Endothelial cell of umbilical vein (primary cell): ENCODE data around the gene CARD19. TPM values are rescaled to one million over a fixed set of nuclear protein-coding genes. Genes with fewer than 3 reads are reported as not detected.

Experiments used
- BruUV-seq: library from RNA; stranded (reverse); fragments of 400-500 nt; replicated peaks from 2 replicates; lab custom pipeline; 2021; lab: Mats Ljungman, UMichigan
- CTCF ChIA-PET: fragments of 300-600, 350-600 bp; sonication (Branson Sonifier 250); formaldehyde crosslinking; loops from one replicate; lab custom pipeline; 2021; ENCODE audit warnings: antibody characterized with exemption, inconsistent platforms; lab: Charles Lee
- POLR2A ChIA-PET: fragments of 300-600, 350-600 bp; sonication (Branson Sonifier 250); formaldehyde crosslinking; loops from one replicate; lab custom pipeline; 2021; ENCODE audit warnings: antibody characterized with exemption, inconsistent platforms; lab: Charles Lee
- DNase-seq: peaks from one replicate; pipeline ENCODE4 v3.0.0-alpha.2; 2011; ENCODE audit warnings: low read depth, low spot score
- FAIRE-seq: peaks from 2 replicates; lab custom pipeline; 2011; peaks lifted over from hg19 to GRCh38; lab: Jason Lieb, UNC
- H2AFZ ChIP-seq: 2 replicates; pipeline ENCODE4 v1.6.0; 2012; ENCODE audit warnings: low read depth, low read length, control low read depth, inconsistent platforms
- H3K27ac ChIP-seq: 2 replicates; pipeline ENCODE4 v1.5.1; 2011; ENCODE audit warnings: low read depth, mild to moderate bottlenecking, control low read depth, low read length, moderate library complexity; ENCODE audit not compliant: insufficient read depth
- H3K27me3 ChIP-seq, 2 experiments: 2 replicates each; pipeline versions ENCODE4 v1.6.0 to v1.6.1; 2011; ENCODE audit warnings: low read length in 2 of 2, mixed read lengths in 1 of 2; ENCODE audit not compliant: control insufficient read depth in 2 of 2, insufficient read depth in 2 of 2
- H3K36me3 ChIP-seq, 2 experiments: 2 replicates in 1 of 2; 3 replicates in 1 of 2; pipeline ENCODE4 v1.5.1; 2011; ENCODE audit warnings: low read length in 2 of 2, mild to moderate bottlenecking in 1 of 2, moderate library complexity in 1 of 2; ENCODE audit not compliant: control insufficient read depth in 2 of 2, insufficient read depth in 2 of 2; ENCODE audit errors: extremely low read depth in 1 of 2
- H3K4me1 ChIP-seq: 3 replicates; pipeline ENCODE4 v1.5.1; 2011; ENCODE audit warnings: mild to moderate bottlenecking, low read length; ENCODE audit not compliant: control insufficient read depth, insufficient read depth; ENCODE audit errors: extremely low read depth
- H3K4me2 ChIP-seq: 2 replicates; pipeline ENCODE4 v1.6.1; 2011; ENCODE audit warnings: low read length, control low read depth, mixed read lengths; ENCODE audit not compliant: insufficient read depth
- H3K4me3 ChIP-seq, 3 experiments: fragments of 200-600 bp in 1 of 3; sonication (generic), shearing (Covaris generic) in 1 of 3; replicated peaks in 1 of 3; 2 replicates each; pipeline ENCODE4 v1.5.1; 2011 to 2016; ENCODE audit warnings: control low read depth in 3 of 3, low read length in 3 of 3, mild to moderate bottlenecking in 2 of 3, inconsistent platforms in 1 of 3, low read depth in 1 of 3, moderate library complexity in 1 of 3; ENCODE audit not compliant: insufficient read depth in 1 of 3
- H3K79me2 ChIP-seq: 2 replicates; pipeline ENCODE4 v1.6.0; 2012; ENCODE audit warnings: low read length, inconsistent platforms; ENCODE audit not compliant: control insufficient read depth, insufficient read depth
- H3K9ac ChIP-seq: replicated peaks from 2 replicates; pipeline ENCODE3; 2011; ENCODE audit warnings: low read length, control low read depth; ENCODE audit not compliant: insufficient read depth; ENCODE audit errors: extremely low read depth
- H3K9me1 ChIP-seq: replicated peaks from 3 replicates; pipeline ENCODE4 v1.6.0; 2011; ENCODE audit warnings: mild to moderate bottlenecking, low read length; ENCODE audit not compliant: control insufficient read depth, insufficient read depth; ENCODE audit errors: extremely low read depth
- H3K9me3 ChIP-seq: replicated peaks from 2 replicates; pipeline ENCODE4 v1.5.1; 2012; ENCODE audit warnings: low read length, inconsistent platforms; ENCODE audit not compliant: control insufficient read depth, insufficient read depth
- H4K20me1 ChIP-seq: replicated peaks from 2 replicates; pipeline ENCODE3; 2011; ENCODE audit warnings: mild to moderate bottlenecking, low read length; ENCODE audit not compliant: control insufficient read depth, insufficient read depth; ENCODE audit errors: extremely low read depth
- EZH2 ChIP-seq: IDR thresholded peaks from 2 replicates; pipeline ENCODE4 v1.6.1; 2012; ENCODE audit warnings: borderline replicate concordance, low read depth, mild to moderate bottlenecking, moderate library complexity, low read length, inconsistent platforms; ENCODE audit not compliant: severe bottlenecking
- FOS ChIP-seq: IDR thresholded peaks from 2 replicates; pipeline ENCODE4 v1.6.1; 2011; ENCODE audit warnings: mild to moderate bottlenecking, low read length, moderate library complexity, borderline replicate concordance; ENCODE audit not compliant: insufficient read depth
- GATA2 ChIP-seq: IDR thresholded peaks from 2 replicates; pipeline ENCODE4 v1.7.0; 2011; ENCODE audit warnings: low read depth, mild to moderate bottlenecking, moderate library complexity, mixed read lengths, low read length; ENCODE audit not compliant: insufficient read length, insufficient read depth
- JUN ChIP-seq: IDR thresholded peaks from 2 replicates; pipeline ENCODE4 v1.6.1; 2011; ENCODE audit warnings: borderline replicate concordance, low read depth; ENCODE audit not compliant: insufficient read length, insufficient read depth
- MYC ChIP-seq: IDR thresholded peaks from one replicate; pipeline ENCODE4 v1.6.1; 2011; ENCODE audit warnings: mild to moderate bottlenecking, low read depth, low read length
- POLR2A ChIP-seq: IDR thresholded peaks from 2 replicates; pipeline ENCODE4 v1.6.1; 2012; ENCODE audit warnings: low read depth, mild to moderate bottlenecking, control low read depth, low read length
- POLR2AphosphoS5 ChIP-seq: IDR thresholded peaks from 2 replicates; pipeline ENCODE4 v1.6.1; 2012; ENCODE audit warnings: low read depth, mild to moderate bottlenecking, control low read depth, low read length, moderate library complexity; ENCODE audit not compliant: insufficient read depth
- dilution Hi-C: fragments of 300-500 bp; cut with MboI; formaldehyde crosslinking; loops from one replicate; pipeline ENCODE4 v1.15.0; 2019; ENCODE audit warnings: low sequenced_read_pairs; ENCODE audit not compliant: extremely low pct_ligation_motif_present
- intact Hi-C: fragments of 100-400 bp; cut with micrococcal nuclease; formaldehyde crosslinking; loops from one replicate; pipeline ENCODE4 v1.10.0; 2022
- polyA plus RNA-seq, 4 experiments: library from polyadenylated mRNA; depleted of rRNA in 3 of 4; stranded (reverse) in 3 of 4; unstranded in 1 of 4; fragments of >200 nt; gene quantifications; 2 replicates each; pipeline versions ENCODE4 v1.2.1 to v1.2.3, GENCODE V29; 2011 to 2012; ENCODE audit warnings: missing spikeins in 1 of 4
- total RNA-seq: library from RNA; stranded (reverse); gene quantifications from 2 replicates; pipeline ENCODE4 v1.2.3, GENCODE V29; 2021
- TF ChIP-seq, protein P1 (sequence below): IDR thresholded peaks from 2 replicates; pipeline ENCODE4 v1.6.1; 2011; ENCODE audit not compliant: insufficient read depth, insufficient read length
- TF ChIP-seq, protein P2 (sequence below), 2 donors: IDR thresholded peaks; 1 replicate in 1 of 2; 2 replicates in 1 of 2; pipeline ENCODE4 v1.5.1; 2011; ENCODE audit warnings: low read length in 2 of 2, mild to moderate bottlenecking in 2 of 2, moderate library complexity in 2 of 2, control low read depth in 1 of 2, inconsistent platforms in 1 of 2, low read depth in 1 of 2; ENCODE audit not compliant: insufficient read depth in 1 of 2; ENCODE audit errors: extremely low read depth in 1 of 2

Gene CARD19
- total and polyA plus RNA-seq, 2 donors (not counting 3 experiments of a cell fraction or from before 2014, with no cell fraction given), result 45.7 to 148 TPM

DNA sequence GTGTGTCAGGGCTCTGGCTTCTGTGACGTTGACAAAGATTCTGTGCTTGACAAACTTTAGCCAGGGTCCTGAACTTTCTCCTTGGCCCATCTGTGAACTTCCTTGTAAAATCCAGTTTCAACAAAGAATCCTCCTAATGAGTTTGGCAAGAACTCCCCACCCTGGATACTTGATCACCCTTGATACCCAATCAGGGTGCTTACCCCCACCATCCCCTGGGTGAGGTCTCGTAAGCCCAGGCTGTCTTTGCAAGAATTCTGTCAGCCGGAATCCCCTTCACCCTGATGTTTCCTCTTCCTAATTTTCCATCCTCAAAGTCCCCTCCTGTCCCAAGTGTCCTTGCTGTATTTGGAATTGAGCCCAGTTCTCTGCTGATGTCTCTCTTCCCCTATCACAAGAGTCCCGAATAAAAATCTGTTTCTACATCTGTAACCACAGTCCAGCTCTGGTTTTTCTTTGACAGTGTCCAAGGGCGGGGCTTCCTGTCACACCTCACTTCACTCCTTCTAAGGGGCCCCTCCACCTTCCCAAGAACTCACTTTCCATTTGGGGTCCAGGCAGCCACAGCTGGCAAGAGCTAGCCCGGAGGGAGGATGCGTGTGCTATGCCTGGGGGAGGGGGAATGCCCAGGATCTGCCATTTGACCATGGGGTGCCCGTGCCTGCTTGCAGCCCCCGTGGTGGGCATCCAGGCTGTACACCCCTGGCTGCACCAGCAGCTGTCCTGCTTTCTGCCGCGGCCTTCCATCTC lies 2.7 kb upstream of the CARD19 start:
- no TSS peak for BruUV-seq
- no peak overlapping the region for H2AFZ ChIP-seq
- intact Hi-C loops, result loop anchor here (5.0 to 10.0 kb wide), 3 partner anchors 36 to 1071 kb away; partner anchors contain the start of genes IPPK and SUSD3

DNA sequence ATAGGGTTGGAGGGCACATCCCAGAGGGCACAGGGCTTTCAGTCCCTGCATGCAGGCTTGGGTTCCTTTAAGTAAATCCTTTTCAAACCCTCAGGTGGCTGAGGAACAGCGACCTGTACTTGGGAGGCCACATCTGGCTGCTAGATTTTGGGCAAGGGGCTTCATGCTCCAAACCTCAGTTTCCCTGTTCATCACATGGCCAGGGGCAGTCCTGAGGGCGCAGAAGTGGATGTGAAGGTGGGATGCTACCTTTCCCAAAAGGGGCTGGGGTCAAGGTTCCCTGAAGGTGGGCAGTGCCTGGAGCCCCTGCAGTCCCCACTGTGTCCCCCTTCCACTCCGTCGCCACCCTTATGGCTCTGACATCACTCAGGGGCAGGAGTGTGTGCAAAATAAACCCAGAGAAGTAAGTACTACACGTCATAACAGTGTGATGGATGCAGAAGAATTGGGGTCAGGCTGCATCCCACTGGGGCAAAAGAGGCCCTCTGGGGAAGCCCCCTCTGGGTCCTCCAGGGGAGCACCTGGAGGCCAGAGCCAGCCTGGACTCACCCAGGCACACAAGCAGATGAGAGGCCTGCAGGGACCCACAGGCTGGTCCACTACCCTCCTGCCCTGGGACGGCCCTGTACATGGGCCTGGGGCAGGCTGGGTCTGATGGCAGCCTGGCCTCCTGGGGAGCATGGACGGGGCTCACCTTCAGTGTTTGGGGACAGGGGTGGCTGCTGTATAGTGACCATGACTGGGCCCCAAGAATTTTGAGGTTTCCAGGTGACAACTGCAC lies 1.9 kb upstream of the CARD19 start:
- no peaks in the 10 kb centered on the region for H3K9me3 ChIP-seq
- no peak overlapping the region for H2AFZ ChIP-seq
- intact Hi-C loops (loop anchor here (5.0 to 10.0 kb wide), 3 partner anchors 37 to 1071 kb away; partner anchors contain the start of genes IPPK and SUSD3), dilution Hi-C loops (no loop called here)
- H3K4me3 ChIP-seq, result no peak overlapping the region
- POLR2A ChIA-PET, result no interaction called here
- DNase-seq, result no peak
- no peak overlapping the region for H3K4me2 ChIP-seq
- H3K36me3 ChIP-seq, result no peaks in the 10 kb centered on the region
- H3K4me1 ChIP-seq, result peaks cover 29% of the 10 kb centered on the region
- TF ChIP-seq POLR2AphosphoS5 (no peak), GATA2 (no peak), EZH2 (no peak), POLR2A (no peak), FOS (no peak), MYC (no peak), JUN (no peak)
- TF ChIP-seq, protein P1, sequence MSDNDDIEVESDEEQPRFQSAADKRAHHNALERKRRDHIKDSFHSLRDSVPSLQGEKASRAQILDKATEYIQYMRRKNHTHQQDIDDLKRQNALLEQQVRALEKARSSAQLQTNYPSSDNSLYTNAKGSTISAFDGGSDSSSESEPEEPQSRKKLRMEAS, result no peak
- TF ChIP-seq, protein P2, sequence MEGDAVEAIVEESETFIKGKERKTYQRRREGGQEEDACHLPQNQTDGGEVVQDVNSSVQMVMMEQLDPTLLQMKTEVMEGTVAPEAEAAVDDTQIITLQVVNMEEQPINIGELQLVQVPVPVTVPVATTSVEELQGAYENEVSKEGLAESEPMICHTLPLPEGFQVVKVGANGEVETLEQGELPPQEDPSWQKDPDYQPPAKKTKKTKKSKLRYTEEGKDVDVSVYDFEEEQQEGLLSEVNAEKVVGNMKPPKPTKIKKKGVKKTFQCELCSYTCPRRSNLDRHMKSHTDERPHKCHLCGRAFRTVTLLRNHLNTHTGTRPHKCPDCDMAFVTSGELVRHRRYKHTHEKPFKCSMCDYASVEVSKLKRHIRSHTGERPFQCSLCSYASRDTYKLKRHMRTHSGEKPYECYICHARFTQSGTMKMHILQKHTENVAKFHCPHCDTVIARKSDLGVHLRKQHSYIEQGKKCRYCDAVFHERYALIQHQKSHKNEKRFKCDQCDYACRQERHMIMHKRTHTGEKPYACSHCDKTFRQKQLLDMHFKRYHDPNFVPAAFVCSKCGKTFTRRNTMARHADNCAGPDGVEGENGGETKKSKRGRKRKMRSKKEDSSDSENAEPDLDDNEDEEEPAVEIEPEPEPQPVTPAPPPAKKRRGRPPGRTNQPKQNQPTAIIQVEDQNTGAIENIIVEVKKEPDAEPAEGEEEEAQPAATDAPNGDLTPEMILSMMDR (IDR thresholded peaks at IDR 0.05; ENCODE audit: extremely low read depth in 1 of 2, insufficient read depth in 1 of 2, low read depth in 1 of 2, low read length in 2 of 2), result no peak
- H4K20me1 ChIP-seq, result no peaks in the 10 kb centered on the region
- H3K9ac ChIP-seq, result no peak overlapping the region
- H3K27ac ChIP-seq, result no peak overlapping the region
- H3K27me3 ChIP-seq, result no peaks in the 10 kb centered on the region
- H3K79me2 ChIP-seq, result peaks cover 20% of the 10 kb centered on the region
- no TSS peak for BruUV-seq
- CTCF ChIA-PET, result no interaction called here
- no peaks in the 10 kb centered on the region for H3K9me1 ChIP-seq
- FAIRE-seq, result no peak

More for the DNA sequence above, 2.7 kb upstream of the CARD19 start:
- DNase-seq (no peak), FAIRE-seq (no peak)
- no peaks in the 10 kb centered on the region for H3K9me3 ChIP-seq
- ChIA-PET POLR2A (no interaction called here), CTCF (no interaction called here)
- H4K20me1 ChIP-seq, result no peaks in the 10 kb centered on the region
- no peak overlapping the region for H3K4me3 ChIP-seq
- H3K27ac ChIP-seq, result no peak overlapping the region
- H3K9ac ChIP-seq, result no peak overlapping the region
- peaks cover 26% of the 10 kb centered on the region for H3K4me1 ChIP-seq
- no peaks in the 10 kb centered on the region for H3K9me1 ChIP-seq
- no peaks in the 10 kb centered on the region for H3K27me3 ChIP-seq
- H3K4me2 ChIP-seq, result no peak overlapping the region
- TF ChIP-seq EZH2, result no peak
- no peak for TF ChIP-seq GATA2
- dilution Hi-C loops, result no loop called here
- no peaks in the 10 kb centered on the region for H3K36me3 ChIP-seq
- peaks cover 19% of the 10 kb centered on the region for H3K79me2 ChIP-seq
